T-helper 2 cell treated with Interferon-gamma antibody and Interleukin-4, amounts not matched to agents 5 μg/mL and 100 μg/mL, for 36 hours (primary cell): Measurements from ENCODE around the gene HOXA4.

Experiments used
- DNase-seq: peaks from one replicate; pipeline ENCODE4 v3.0.0; 2021; ENCODE audit warnings: low spot score
- H3K27ac Mint-ChIP-seq: one replicate; pipeline ENCODE4 v1.8.0; 2021; ENCODE audit warnings: mild to moderate bottlenecking, mixed read lengths
- H3K27me3 Mint-ChIP-seq: one replicate; pipeline ENCODE4 v1.8.0; 2021; ENCODE audit warnings: low read depth, mixed read lengths
- H3K36me3 Mint-ChIP-seq: one replicate; pipeline ENCODE4 v1.8.0; 2021; ENCODE audit warnings: low read depth, mixed read lengths
- H3K4me1 Mint-ChIP-seq: one replicate; pipeline ENCODE4 v1.8.0; 2021; ENCODE audit warnings: low read depth, mixed read lengths
- H3K4me3 Mint-ChIP-seq: one replicate; pipeline ENCODE4 v1.8.0; 2022; ENCODE audit warnings: mild to moderate bottlenecking, moderate library complexity, mixed read lengths
- H3K9me3 Mint-ChIP-seq: one replicate; pipeline ENCODE4 v1.8.0; 2021; ENCODE audit warnings: mixed read lengths

Gene HOXA4

GRCh38 chr7:27117887-27118491 lies 12.6 kb downstream of the HOXA4 start:
- no peak for DNase-seq
- no peaks in the 10 kb centered on the region for H3K9me3 Mint-ChIP-seq
- H3K4me3 Mint-ChIP-seq, result no peak overlapping the region
- no peaks in the 10 kb centered on the region for H3K27me3 Mint-ChIP-seq
- H3K4me1 Mint-ChIP-seq, result no peaks in the 10 kb centered on the region
- no peaks in the 10 kb centered on the region for H3K36me3 Mint-ChIP-seq
- no peak overlapping the region for H3K27ac Mint-ChIP-seq

- no peak for DNase-seq
- H3K4me3 Mint-ChIP-seq, result no peak overlapping the region
- no peaks in the 10 kb centered on the region for H3K27me3 Mint-ChIP-seq
- no peaks in the 10 kb centered on the region for H3K9me3 Mint-ChIP-seq
- no peak overlapping the region for H3K27ac Mint-ChIP-seq
- H3K36me3 Mint-ChIP-seq, result no peaks in the 10 kb centered on the region
- no peaks in the 10 kb centered on the region for H3K4me1 Mint-ChIP-seq
These were observed 13.3 kb downstream of the HOXA4 start for GRCh38 chr7:27116962-27117886.

GRCh38 chr7:27116031-27116961 lies 14.3 kb downstream of the HOXA4 start:
- H3K4me3 Mint-ChIP-seq, result no peak overlapping the region
- no peak overlapping the region for H3K27ac Mint-ChIP-seq
- no peaks in the 10 kb centered on the region for H3K27me3 Mint-ChIP-seq

GRCh38 chr7:27115221-27116026 lies 15.1 kb downstream of the HOXA4 start:
- Mint-ChIP-seq H3K27me3 (no peaks in the 10 kb centered on the region), H3K4me3 (no peak overlapping the region), H3K27ac (no peak overlapping the region), H3K36me3 (no peaks in the 10 kb centered on the region), H3K4me1 (no peaks in the 10 kb centered on the region), H3K9me3 (no peaks in the 10 kb centered on the region)
- DNase-seq, result no peak

More at GRCh38 chr7:27116031-27116961, 14.3 kb downstream of the HOXA4 start:
- DNase-seq, result no peak
- no peaks in the 10 kb centered on the region for H3K36me3 Mint-ChIP-seq
- H3K9me3 Mint-ChIP-seq, result no peaks in the 10 kb centered on the region
- no peaks in the 10 kb centered on the region for H3K4me1 Mint-ChIP-seq

- Mint-ChIP-seq H3K27ac (no peak overlapping the region), H3K4me3 (no peak overlapping the region), H3K36me3 (no peaks in the 10 kb centered on the region), H3K4me1 (no peaks in the 10 kb centered on the region), H3K9me3 (no peaks in the 10 kb centered on the region), H3K27me3 (no peaks in the 10 kb centered on the region)
- DNase-seq, result no peak
These were observed 15.7 kb downstream of the HOXA4 start for GRCh38 chr7:27114881-27115220.

- Mint-ChIP-seq H3K27me3 (no peaks in the 10 kb centered on the region), H3K36me3 (no peaks in the 10 kb centered on the region), H3K4me3 (no peak overlapping the region), H3K4me1 (no peaks in the 10 kb centered on the region), H3K9me3 (no peaks in the 10 kb centered on the region), H3K27ac (no peak overlapping the region)
- DNase-seq, result no peak
These were observed 16.4 kb downstream of the HOXA4 start for GRCh38 chr7:27113991-27114769.

- no peaks in the 10 kb centered on the region for H3K27me3 Mint-ChIP-seq
- DNase-seq, result no peak
- H3K36me3 Mint-ChIP-seq, result no peaks in the 10 kb centered on the region
- H3K4me3 Mint-ChIP-seq, result no peak overlapping the region
- no peak overlapping the region for H3K27ac Mint-ChIP-seq
- H3K9me3 Mint-ChIP-seq, result no peaks in the 10 kb centered on the region
- H3K4me1 Mint-ChIP-seq, result no peaks in the 10 kb centered on the region
These were observed 17.3 kb downstream of the HOXA4 start for GRCh38 chr7:27112955-27113949.

- DNase-seq, result no peak
- no peak overlapping the region for H3K27ac Mint-ChIP-seq
- no peaks in the 10 kb centered on the region for H3K27me3 Mint-ChIP-seq
- no peaks in the 10 kb centered on the region for H3K9me3 Mint-ChIP-seq
- H3K36me3 Mint-ChIP-seq, result no peaks in the 10 kb centered on the region
- H3K4me3 Mint-ChIP-seq, result no peak overlapping the region
- no peaks in the 10 kb centered on the region for H3K4me1 Mint-ChIP-seq
These were observed 18.2 kb downstream of the HOXA4 start for GRCh38 chr7:27112361-27112760.

GRCh38 chr7:27111751-27112277 lies 18.7 kb downstream of the HOXA4 start:
- H3K27me3 Mint-ChIP-seq, result no peaks in the 10 kb centered on the region
- no peaks in the 10 kb centered on the region for H3K9me3 Mint-ChIP-seq
- H3K4me3 Mint-ChIP-seq, result no peak overlapping the region
- no peaks in the 10 kb centered on the region for H3K36me3 Mint-ChIP-seq
- no peak for DNase-seq
- H3K27ac Mint-ChIP-seq, result no peak overlapping the region
- H3K4me1 Mint-ChIP-seq, result no peaks in the 10 kb centered on the region

GRCh38 chr7:27111042-27111750 lies 19.4 kb downstream of the HOXA4 start:
- H3K27me3 Mint-ChIP-seq, result no peaks in the 10 kb centered on the region
- H3K4me1 Mint-ChIP-seq, result no peaks in the 10 kb centered on the region
- H3K9me3 Mint-ChIP-seq, result no peaks in the 10 kb centered on the region
- no peaks in the 10 kb centered on the region for H3K36me3 Mint-ChIP-seq
- no peak overlapping the region for H3K4me3 Mint-ChIP-seq
- H3K27ac Mint-ChIP-seq, result no peak overlapping the region
- no peak for DNase-seq

- H3K4me3 Mint-ChIP-seq, result no peak overlapping the region
- no peaks in the 10 kb centered on the region for H3K36me3 Mint-ChIP-seq
- no peaks in the 10 kb centered on the region for H3K4me1 Mint-ChIP-seq
- no peak for DNase-seq
- no peak overlapping the region for H3K27ac Mint-ChIP-seq
- no peaks in the 10 kb centered on the region for H3K9me3 Mint-ChIP-seq
- peaks cover 7% of the 10 kb centered on the region for H3K27me3 Mint-ChIP-seq
These were observed 20.1 kb downstream of the HOXA4 start for GRCh38 chr7:27110186-27111031.
